Activated CD4-positive, alpha-beta T cell treated with anti-CD3 and anti-CD28 coated beads for 36 hours (primary cell): Measurements from ENCODE around the gene CARM1. TPM values are rescaled to one million over a fixed set of nuclear protein-coding genes. Genes with fewer than 3 reads are reported as not detected.
"Not testable (repeated sequence)": the region's sequence is repeated elsewhere in the genome, so short reads cannot be mapped to it uniquely, and the experiment has no call there.

Experiments used
- ATAC-seq: fragments of 200-7000 bp; cut with Tn5 transposase; one replicate; pipeline ENCODE4 v1.10.0; 2021; ENCODE audit warnings: mild to moderate bottlenecking, moderate library complexity
- CTCF ChIA-PET: fragments of 350-600 bp; sonication (Branson Sonifier 250); formaldehyde crosslinking; loops from one replicate; lab custom pipeline; 2021; ENCODE audit warnings: antibody characterized with exemption; lab: Charles Lee
- POLR2A ChIA-PET: fragments of 350-600 bp; sonication (Branson Sonifier 250); formaldehyde crosslinking; loops from one replicate; lab custom pipeline; 2021; ENCODE audit warnings: antibody characterized with exemption, inconsistent platforms; lab: Charles Lee
- DNase-seq: peaks from one replicate; pipeline ENCODE4 v3.0.0-alpha.2; 2020
- H3K27ac Mint-ChIP-seq: one replicate; pipeline ENCODE4 v1.8.0; 2021; ENCODE audit warnings: mixed read lengths
- H3K27me3 Mint-ChIP-seq: one replicate; pipeline ENCODE4 v1.8.0; 2021; ENCODE audit warnings: mixed read lengths
- H3K36me3 Mint-ChIP-seq: one replicate; pipeline ENCODE4 v1.8.0; 2021; ENCODE audit warnings: low read depth, mixed read lengths
- H3K4me1 Mint-ChIP-seq: one replicate; pipeline ENCODE4 v1.8.0; 2021; ENCODE audit warnings: mixed read lengths
- H3K4me3 Mint-ChIP-seq: one replicate; pipeline ENCODE4 v1.8.0; 2021; ENCODE audit warnings: mild to moderate bottlenecking, moderate library complexity, mixed read lengths
- H3K9me3 Mint-ChIP-seq: one replicate; pipeline ENCODE4 v1.8.0; 2021; ENCODE audit warnings: low read depth, mixed read lengths
- intact Hi-C, 2 experiments: fragments of 100-400 bp; cut with DNase I in 1 of 2; cut with micrococcal nuclease in 1 of 2; formaldehyde crosslinking; loops; one replicate each; pipeline versions ENCODE4 v1.14.2 to v1.15.1; 2022 to 2024; cut with DNase I, micrococcal nuclease
- total RNA-seq, 2 experiments: library from RNA; stranded (reverse); gene quantifications; one replicate each; pipeline ENCODE4 v1.2.3, GENCODE V29; 2021

Gene CARM1
- total RNA-seq, 2 experiments from 2014 or later, result 82.3 to 96.8 TPM

- H3K27me3 Mint-ChIP-seq, result no peaks in the 10 kb centered on the region
Observed at GRCh38 chr19:10862561-10863106, 8.7 kb upstream of the CARM1 start.

GRCh38 chr19:10863107-10863717 lies 8.1 kb upstream of the CARM1 start:
- DNase-seq, result no peak
- Mint-ChIP-seq H3K9me3 (no peaks in the 10 kb centered on the region), H3K4me1 (peaks cover 13% of the 10 kb centered on the region), H3K4me3 (no peak overlapping the region), H3K27me3 (no peaks in the 10 kb centered on the region), H3K27ac (no peak overlapping the region), H3K36me3 (no peaks in the 10 kb centered on the region)
- no peak for ATAC-seq
- intact Hi-C loops, result no loop called here
- ChIA-PET POLR2A (interaction anchor here (1.7 kb wide), 1 partner anchor 27 kb away, joined by 8 read pairs; the partner anchor contains the start of gene TMED1), CTCF (interaction anchor here (0.8 to 8.8 kb wide), 13 partner anchors 8 to 259 kb away, joined by 3 to 70 read pairs (median 10); partner anchors contain the start of genes C19orf38, CARM1, DNM2 and QTRT1)

More at GRCh38 chr19:10862561-10863106, 8.7 kb upstream of the CARM1 start:
- Mint-ChIP-seq H3K9me3 (no peaks in the 10 kb centered on the region), H3K36me3 (no peaks in the 10 kb centered on the region), H3K27ac (no peak overlapping the region), H3K4me1 (peaks cover 8% of the 10 kb centered on the region), H3K4me3 (no peak overlapping the region)
- DNase-seq, result no peak
- ChIA-PET POLR2A (interaction anchor here (0.7 kb wide), 1 partner anchor 313 kb away, joined by 3 read pairs; no protein-coding TSS in a partner anchor), CTCF (interaction anchor here (0.8 to 3.4 kb wide), 6 partner anchors 8 to 145 kb away, joined by 3 to 44 read pairs (median 13); partner anchors contain the start of genes C19orf38, CARM1 and DNM2)
- no peak for ATAC-seq
- intact Hi-C loops, result no loop called here

- DNase-seq (peak; percentile 93), ATAC-seq (peak; percentile 94)
- peaks cover 14% of the 10 kb centered on the region for H3K4me1 Mint-ChIP-seq
- no peaks in the 10 kb centered on the region for H3K9me3 Mint-ChIP-seq
- no peak overlapping the region for H3K4me3 Mint-ChIP-seq
- H3K27me3 Mint-ChIP-seq, result no peaks in the 10 kb centered on the region
- no peaks in the 10 kb centered on the region for H3K36me3 Mint-ChIP-seq
- ChIA-PET CTCF (interaction anchor here (0.5 to 8.8 kb wide), 37 partner anchors 9 to 1012 kb away, joined by 3 to 70 read pairs (median 4); partner anchors contain the start of genes C19orf38, DNM2, QTRT1 and TMED1), POLR2A (interaction anchor here (0.5 to 1.7 kb wide), 7 partner anchors 8 to 162 kb away, joined by 3 to 8 read pairs (median 4); partner anchors contain the start of genes DNM2 and TMED1)
- peak overlapping the region; percentile 16 for H3K27ac Mint-ChIP-seq
- intact Hi-C loops, result loop anchor here (1.0 kb wide), 1 partner anchor 147 kb away; no protein-coding TSS in a partner anchor
Observed at GRCh38 chr19:10864538-10864899, 6.8 kb upstream of the CARM1 start.

- ATAC-seq, result no peak
- POLR2A ChIA-PET, result interaction anchor here (0.6 kb wide), 1 partner anchor 241 kb away, joined by 4 read pairs; the partner anchor contains the start of gene SLC44A2
- no peak overlapping the region for H3K27ac Mint-ChIP-seq
- H3K9me3 Mint-ChIP-seq, result no peaks in the 10 kb centered on the region
- peaks cover 22% of the 10 kb centered on the region for H3K4me1 Mint-ChIP-seq
- no peaks in the 10 kb centered on the region for H3K27me3 Mint-ChIP-seq
- CTCF ChIA-PET, result interaction anchor here (0.7 to 8.8 kb wide), 5 partner anchors 11 to 171 kb away, joined by 3 to 70 read pairs (median 4); partner anchors contain the start of genes QTRT1 and TMED1
- no peaks in the 10 kb centered on the region for H3K36me3 Mint-ChIP-seq
- no peak for DNase-seq
- H3K4me3 Mint-ChIP-seq, result no peak overlapping the region
- intact Hi-C loops, result no loop called here
Observed at GRCh38 chr19:10866495-10866894, 4.9 kb upstream of the CARM1 start.

GRCh38 chr19:10868872-10869547 lies 2.3 kb upstream of the CARM1 start:
- H3K9me3 Mint-ChIP-seq, result no peaks in the 10 kb centered on the region
- ChIA-PET CTCF (interaction anchor here (0.6 to 8.8 kb wide), 2 partner anchors 13 to 149 kb away, joined by 3 to 70 read pairs; no protein-coding TSS in a partner anchor), POLR2A (no interaction called here)
- H3K4me3 Mint-ChIP-seq, result no peak overlapping the region
- H3K4me1 Mint-ChIP-seq, result peaks cover 32% of the 10 kb centered on the region
- no peak for DNase-seq
- intact Hi-C loops, result no loop called here
- no peaks in the 10 kb centered on the region for H3K27me3 Mint-ChIP-seq
- peak overlapping the region; percentile 74 for H3K27ac Mint-ChIP-seq
- ATAC-seq, result no peak
- peaks cover 7% of the 10 kb centered on the region for H3K36me3 Mint-ChIP-seq

GRCh38 chr19:10869872-10870311 lies 1.5 kb upstream of the CARM1 start:
- intact Hi-C loops, result loop anchor here (1.0 to 10.0 kb wide), 5 partner anchors 57 to 765 kb away; partner anchors contain the start of genes ANGPTL6 (in 1 of the 2), KANK2 (in 1 of the 2), PPAN (in 1 of the 2) and SWSAP1 (in 1 of the 2)

GRCh38 chr19:10870501-10870954 lies 825 bp upstream of the CARM1 start:
- H3K36me3 Mint-ChIP-seq, result peaks cover 8% of the 10 kb centered on the region
- CTCF ChIA-PET, result interaction anchor here (0.6 to 8.8 kb wide), 11 partner anchors 8 to 482 kb away, joined by 3 to 70 read pairs (median 3); partner anchors contain the start of genes DNM2 and TMED1
- ATAC-seq, result no peak
- POLR2A ChIA-PET, result interaction anchor here (0.5 to 1.0 kb wide), 3 partner anchors 34 to 589 kb away, joined by 3 to 4 read pairs (median 3); partner anchors contain the start of gene TMED1
- no peaks in the 10 kb centered on the region for H3K9me3 Mint-ChIP-seq
- peaks cover 26% of the 10 kb centered on the region for H3K4me1 Mint-ChIP-seq
- peak overlapping the region; percentile 74 for H3K4me3 Mint-ChIP-seq
- DNase-seq, result no peak
- intact Hi-C loops, result loop anchor here (1.0 to 10.0 kb wide), 5 partner anchors 57 to 766 kb away; partner anchors contain the start of genes ANGPTL6 (in 1 of the 2), KANK2 (in 1 of the 2), PPAN (in 1 of the 2) and SWSAP1 (in 1 of the 2)
- H3K27me3 Mint-ChIP-seq, result no peaks in the 10 kb centered on the region
- H3K27ac Mint-ChIP-seq, result peak overlapping the region; percentile 97

More at GRCh38 chr19:10869872-10870311, 1.5 kb upstream of the CARM1 start:
- H3K36me3 Mint-ChIP-seq, H3K9me3 Mint-ChIP-seq, ATAC-seq, DNase-seq, H3K27me3 Mint-ChIP-seq: not testable (repeated sequence)
- Mint-ChIP-seq H3K4me1 (peaks cover 26% of the 10 kb centered on the region), H3K4me3 (peak overlapping the region; percentile 74), H3K27ac (peak overlapping the region; percentile 74)
- ChIA-PET POLR2A (interaction anchor here (0.8 kb wide), 1 partner anchor 34 kb away, joined by 3 read pairs; the partner anchor contains the start of gene TMED1), CTCF (interaction anchor here (0.6 to 8.8 kb wide), 5 partner anchors 9 to 481 kb away, joined by 3 to 70 read pairs (median 3); no protein-coding TSS in a partner anchor)

- DNase-seq (peak; percentile 58), ATAC-seq (peak; percentile 0)
- Mint-ChIP-seq H3K27me3 (no peaks in the 10 kb centered on the region), H3K4me1 (peaks cover 35% of the 10 kb centered on the region), H3K36me3 (peaks cover 8% of the 10 kb centered on the region), H3K4me3 (peak overlapping the region; percentile 80), H3K9me3 (no peaks in the 10 kb centered on the region), H3K27ac (peak overlapping the region; percentile 90)
- CTCF ChIA-PET, result interaction anchor here (0.5 to 8.8 kb wide), 17 partner anchors 8 to 305 kb away, joined by 3 to 70 read pairs (median 5); partner anchors contain the start of genes DNM2, LDLR and TMED1
- intact Hi-C loops, result loop anchor here (1.0 to 10.0 kb wide), 17 partner anchors 36 to 767 kb away; partner anchors contain the start of genes ILF3 (in 2 of the 2), TIMM29 (in 2 of the 2), TMED1 (in 2 of the 2) and YIPF2 (in 2 of the 2)
- POLR2A ChIA-PET, result interaction anchor here (0.8 to 1.1 kb wide), 3 partner anchors 7 to 503 kb away, joined by 3 to 4 read pairs (median 3); partner anchors contain the start of gene TMED1
Observed at GRCh38 chr19:10871711-10872545, 575 bp downstream of the CARM1 start.

GRCh38 chr19:10872546-10873107 lies 1.3 kb downstream of the CARM1 start:
- CTCF ChIA-PET, result interaction anchor here (0.5 to 2.6 kb wide), 18 partner anchors 8 to 624 kb away, joined by 3 to 13 read pairs (median 3); partner anchors contain the start of genes DNM2, LDLR and TMED1
- POLR2A ChIA-PET, result interaction anchor here (0.6 to 1.1 kb wide), 3 partner anchors 8 to 1869 kb away, joined by 3 to 4 read pairs (median 3); no protein-coding TSS in a partner anchor
- ATAC-seq, result no peak
- Mint-ChIP-seq H3K4me3 (peak overlapping the region; percentile 80), H3K27me3 (no peaks in the 10 kb centered on the region), H3K4me1 (peaks cover 38% of the 10 kb centered on the region), H3K27ac (peak overlapping the region; percentile 90), H3K9me3 (no peaks in the 10 kb centered on the region), H3K36me3 (peaks cover 8% of the 10 kb centered on the region)
- peak; percentile 51 for DNase-seq
- intact Hi-C loops, result loop anchor here (5.0 to 10.0 kb wide), 3 partner anchors 55 to 768 kb away; partner anchors contain the start of genes ANGPTL6 (in 1 of the 2), KANK2 (in 1 of the 2), PPAN (in 1 of the 2) and TIMM29 (in 1 of the 2)
